ENCODE data around the gene FSTL5. TPM values are rescaled to one million over a fixed set of nuclear protein-coding genes. Genes with fewer than 3 reads are reported as not detected.

FSTL5 gene
- total and polyA plus RNA-seq, 2 of the 13 experiments (the other 11 are each of a cell fraction or from before 2014, with no cell fraction given) = 0.03 to 0.07 TPM

DNA sequence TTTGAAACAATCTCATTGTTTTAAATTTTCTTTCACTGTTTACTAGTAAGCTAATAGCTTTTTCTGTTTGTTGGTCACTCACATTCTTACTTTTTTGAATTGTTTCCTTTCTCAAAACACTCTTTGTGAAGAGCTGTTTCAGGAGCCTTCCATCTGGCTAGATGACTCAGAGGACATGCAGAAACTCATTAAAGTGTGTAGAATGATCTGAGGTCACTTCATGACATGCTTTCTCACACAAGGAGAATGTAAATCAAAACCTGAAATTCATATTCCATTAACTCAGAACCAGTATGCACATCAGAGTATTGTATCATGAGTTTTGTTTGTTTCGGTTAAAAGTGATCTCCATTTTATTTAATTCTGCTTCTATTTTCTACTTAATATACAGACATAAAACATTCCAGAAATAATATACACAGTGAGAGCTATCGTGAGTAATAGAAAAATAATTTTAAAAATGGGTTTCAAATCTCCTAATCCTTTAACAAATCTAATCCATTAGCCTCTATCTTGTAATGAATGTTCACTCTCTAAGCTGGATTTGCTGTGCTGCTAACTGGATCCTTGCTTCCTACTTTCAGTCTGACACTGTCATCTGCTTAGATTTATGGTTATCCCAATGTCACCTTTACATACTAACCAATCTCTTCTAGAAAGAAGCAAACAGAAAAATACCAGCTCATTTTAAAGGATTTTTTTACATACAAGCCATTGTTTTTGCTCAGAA is 449.6 kb downstream of the FSTL5 start (continued):
- TF ChIP-seq, protein P1, sequence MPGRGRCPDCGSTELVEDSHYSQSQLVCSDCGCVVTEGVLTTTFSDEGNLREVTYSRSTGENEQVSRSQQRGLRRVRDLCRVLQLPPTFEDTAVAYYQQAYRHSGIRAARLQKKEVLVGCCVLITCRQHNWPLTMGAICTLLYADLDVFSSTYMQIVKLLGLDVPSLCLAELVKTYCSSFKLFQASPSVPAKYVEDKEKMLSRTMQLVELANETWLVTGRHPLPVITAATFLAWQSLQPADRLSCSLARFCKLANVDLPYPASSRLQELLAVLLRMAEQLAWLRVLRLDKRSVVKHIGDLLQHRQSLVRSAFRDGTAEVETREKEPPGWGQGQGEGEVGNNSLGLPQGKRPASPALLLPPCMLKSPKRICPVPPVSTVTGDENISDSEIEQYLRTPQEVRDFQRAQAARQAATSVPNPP (CRISPR knock-in tag; IDR thresholded peaks at IDR 0.05) = no peak
- TF ChIP-seq MTA1 (CRISPR knock-in tag; IDR thresholded peaks at IDR 0.05; ENCODE audit: borderline replicate concordance) (no peak), EHMT2 (IDR thresholded peaks at IDR 0.05; ENCODE audit: borderline replicate concordance, low read depth, low read length) (no peak), ZNF557 (CRISPR knock-in tag; IDR thresholded peaks at IDR 0.05) (no peak), ASH2L (IDR thresholded peaks at IDR 0.05; ENCODE audit: insufficient read length, low read depth, low read length) (no peak), ZNF616 (CRISPR knock-in tag; IDR thresholded peaks at IDR 0.05; ENCODE audit: low read depth) (no peak), MYNN (CRISPR knock-in tag; IDR thresholded peaks at IDR 0.05; ENCODE audit: low read depth) (no peak)
- TF ChIP-seq, protein P2, sequence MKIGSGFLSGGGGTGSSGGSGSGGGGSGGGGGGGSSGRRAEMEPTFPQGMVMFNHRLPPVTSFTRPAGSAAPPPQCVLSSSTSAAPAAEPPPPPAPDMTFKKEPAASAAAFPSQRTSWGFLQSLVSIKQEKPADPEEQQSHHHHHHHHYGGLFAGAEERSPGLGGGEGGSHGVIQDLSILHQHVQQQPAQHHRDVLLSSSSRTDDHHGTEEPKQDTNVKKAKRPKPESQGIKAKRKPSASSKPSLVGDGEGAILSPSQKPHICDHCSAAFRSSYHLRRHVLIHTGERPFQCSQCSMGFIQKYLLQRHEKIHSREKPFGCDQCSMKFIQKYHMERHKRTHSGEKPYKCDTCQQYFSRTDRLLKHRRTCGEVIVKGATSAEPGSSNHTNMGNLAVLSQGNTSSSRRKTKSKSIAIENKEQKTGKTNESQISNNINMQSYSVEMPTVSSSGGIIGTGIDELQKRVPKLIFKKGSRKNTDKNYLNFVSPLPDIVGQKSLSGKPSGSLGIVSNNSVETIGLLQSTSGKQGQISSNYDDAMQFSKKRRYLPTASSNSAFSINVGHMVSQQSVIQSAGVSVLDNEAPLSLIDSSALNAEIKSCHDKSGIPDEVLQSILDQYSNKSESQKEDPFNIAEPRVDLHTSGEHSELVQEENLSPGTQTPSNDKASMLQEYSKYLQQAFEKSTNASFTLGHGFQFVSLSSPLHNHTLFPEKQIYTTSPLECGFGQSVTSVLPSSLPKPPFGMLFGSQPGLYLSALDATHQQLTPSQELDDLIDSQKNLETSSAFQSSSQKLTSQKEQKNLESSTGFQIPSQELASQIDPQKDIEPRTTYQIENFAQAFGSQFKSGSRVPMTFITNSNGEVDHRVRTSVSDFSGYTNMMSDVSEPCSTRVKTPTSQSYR (CRISPR knock-in tag; IDR thresholded peaks at IDR 0.05; ENCODE audit: borderline replicate concordance) = no peak

DNA sequence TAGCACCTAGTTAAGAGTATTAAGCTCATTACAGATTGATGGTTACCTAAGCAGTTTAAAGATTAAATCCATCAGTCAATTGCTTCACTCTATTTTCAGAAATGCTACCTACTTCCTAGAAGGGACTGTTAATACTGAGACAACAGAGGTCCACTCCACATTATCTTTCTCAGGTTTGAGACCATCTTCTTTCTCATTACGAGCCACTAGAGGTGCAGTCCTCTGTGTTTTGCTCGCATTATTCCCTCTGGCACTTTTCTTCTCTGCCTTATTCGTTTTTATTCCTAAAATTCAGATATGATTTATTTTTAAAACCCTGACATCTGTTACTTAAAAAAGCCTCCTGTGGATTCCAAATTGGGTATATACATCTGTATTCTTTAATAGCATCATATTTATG is 459.1 kb downstream of the FSTL5 start:
- Histone ChIP-seq H3K9ac (ENCODE audit: insufficient read depth, low read depth, low read length) (no peak overlapping the region), H3K4me2 (ENCODE audit: low read depth, low read length) (no peak overlapping the region), H3K36me3 (replicated peaks in 1 of 2; ENCODE audit: control insufficient read depth in 1 of 2, insufficient read depth in 2 of 2, low read length in 2 of 2) (no peaks in the 10 kb centered on the region), H4K20me1 (ENCODE audit: insufficient read depth, low read length) (no peaks in the 10 kb centered on the region), H3K27ac (ENCODE audit: extremely low read length, insufficient read depth, low read length) (no peak overlapping the region), H3K9me3 (ENCODE audit: low read length) (no peaks in the 10 kb centered on the region), H3K27me3 (ENCODE audit: control insufficient read depth in 1 of 2, insufficient read depth in 2 of 2, low read length in 2 of 2) (no peaks in the 10 kb centered on the region), H3K4me1 (ENCODE audit: insufficient read depth, low read length) (no peaks in the 10 kb centered on the region), H3K79me2 (ENCODE audit: insufficient read depth, low read length) (no peaks in the 10 kb centered on the region), H2AFZ (ENCODE audit: low read length) (no peak overlapping the region), H3K4me3 (replicated peaks in 1 of 3; ENCODE audit: insufficient read depth in 1 of 3, low read depth in 2 of 3, low read length in 3 of 3) (no peak overlapping the region)
- FAIRE-seq (no peak), DNase-seq (ENCODE audit: low spot score) (no peak), ATAC-seq (no peak)
- ChIA-PET POLR2A (no interaction called here), CTCF (ENCODE audit: low intra/inter-chr PET ratio, low total read pairs) (no interaction called here)
- intact Hi-C loops (cut with micrococcal nuclease; ENCODE audit: unreplicated experiment) = no loop called here
- TF ChIP-seq TMF1 (CRISPR knock-in tag; IDR thresholded peaks at IDR 0.05; ENCODE audit: low read depth) (no peak), ATAD3A (CRISPR knock-in tag; IDR thresholded peaks at IDR 0.05) (no peak), SYNCRIP (IDR thresholded peaks at IDR 0.05; ENCODE audit: insufficient read depth, low read depth, low read length) (no peak)
- TF ChIP-seq, protein P3, sequence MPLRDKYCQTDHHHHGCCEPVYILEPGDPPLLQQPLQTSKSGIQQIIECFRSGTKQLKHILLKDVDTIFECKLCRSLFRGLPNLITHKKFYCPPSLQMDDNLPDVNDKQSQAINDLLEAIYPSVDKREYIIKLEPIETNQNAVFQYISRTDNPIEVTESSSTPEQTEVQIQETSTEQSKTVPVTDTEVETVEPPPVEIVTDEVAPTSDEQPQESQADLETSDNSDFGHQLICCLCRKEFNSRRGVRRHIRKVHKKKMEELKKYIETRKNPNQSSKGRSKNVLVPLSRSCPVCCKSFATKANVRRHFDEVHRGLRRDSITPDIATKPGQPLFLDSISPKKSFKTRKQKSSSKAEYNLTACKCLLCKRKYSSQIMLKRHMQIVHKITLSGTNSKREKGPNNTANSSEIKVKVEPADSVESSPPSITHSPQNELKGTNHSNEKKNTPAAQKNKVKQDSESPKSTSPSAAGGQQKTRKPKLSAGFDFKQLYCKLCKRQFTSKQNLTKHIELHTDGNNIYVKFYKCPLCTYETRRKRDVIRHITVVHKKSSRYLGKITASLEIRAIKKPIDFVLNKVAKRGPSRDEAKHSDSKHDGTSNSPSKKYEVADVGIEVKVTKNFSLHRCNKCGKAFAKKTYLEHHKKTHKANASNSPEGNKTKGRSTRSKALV (CRISPR knock-in tag; IDR thresholded peaks at IDR 0.05) = no peak
- TF ChIP-seq, protein P4, sequence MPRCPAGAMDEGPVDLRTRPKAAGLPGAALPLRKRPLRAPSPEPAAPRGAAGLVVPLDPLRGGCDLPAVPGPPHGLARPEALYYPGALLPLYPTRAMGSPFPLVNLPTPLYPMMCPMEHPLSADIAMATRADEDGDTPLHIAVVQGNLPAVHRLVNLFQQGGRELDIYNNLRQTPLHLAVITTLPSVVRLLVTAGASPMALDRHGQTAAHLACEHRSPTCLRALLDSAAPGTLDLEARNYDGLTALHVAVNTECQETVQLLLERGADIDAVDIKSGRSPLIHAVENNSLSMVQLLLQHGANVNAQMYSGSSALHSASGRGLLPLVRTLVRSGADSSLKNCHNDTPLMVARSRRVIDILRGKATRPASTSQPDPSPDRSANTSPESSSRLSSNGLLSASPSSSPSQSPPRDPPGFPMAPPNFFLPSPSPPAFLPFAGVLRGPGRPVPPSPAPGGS (CRISPR knock-in tag; IDR thresholded peaks at IDR 0.05) = no peak
- 2% methylated on average over 3 of the region's 3 CpGs for WGBS (ENCODE audit: low lambda C conversion rate)
- in situ Hi-C loops (cut with HindIII; ENCODE audit: extremely low pct_ligation_motif_present, low pct_unique_long_range_greater_than_20kb) = no loop called here
- BruUV-seq (replicated peaks) = no TSS peak
